ENCODE measurements around the gene KRTAP4-16.
"Not testable (repeated sequence)": the region's sequence is repeated elsewhere in the genome, so short reads cannot be mapped to it uniquely, and the experiment has no call there.

Gene KRTAP4-16

DNA sequence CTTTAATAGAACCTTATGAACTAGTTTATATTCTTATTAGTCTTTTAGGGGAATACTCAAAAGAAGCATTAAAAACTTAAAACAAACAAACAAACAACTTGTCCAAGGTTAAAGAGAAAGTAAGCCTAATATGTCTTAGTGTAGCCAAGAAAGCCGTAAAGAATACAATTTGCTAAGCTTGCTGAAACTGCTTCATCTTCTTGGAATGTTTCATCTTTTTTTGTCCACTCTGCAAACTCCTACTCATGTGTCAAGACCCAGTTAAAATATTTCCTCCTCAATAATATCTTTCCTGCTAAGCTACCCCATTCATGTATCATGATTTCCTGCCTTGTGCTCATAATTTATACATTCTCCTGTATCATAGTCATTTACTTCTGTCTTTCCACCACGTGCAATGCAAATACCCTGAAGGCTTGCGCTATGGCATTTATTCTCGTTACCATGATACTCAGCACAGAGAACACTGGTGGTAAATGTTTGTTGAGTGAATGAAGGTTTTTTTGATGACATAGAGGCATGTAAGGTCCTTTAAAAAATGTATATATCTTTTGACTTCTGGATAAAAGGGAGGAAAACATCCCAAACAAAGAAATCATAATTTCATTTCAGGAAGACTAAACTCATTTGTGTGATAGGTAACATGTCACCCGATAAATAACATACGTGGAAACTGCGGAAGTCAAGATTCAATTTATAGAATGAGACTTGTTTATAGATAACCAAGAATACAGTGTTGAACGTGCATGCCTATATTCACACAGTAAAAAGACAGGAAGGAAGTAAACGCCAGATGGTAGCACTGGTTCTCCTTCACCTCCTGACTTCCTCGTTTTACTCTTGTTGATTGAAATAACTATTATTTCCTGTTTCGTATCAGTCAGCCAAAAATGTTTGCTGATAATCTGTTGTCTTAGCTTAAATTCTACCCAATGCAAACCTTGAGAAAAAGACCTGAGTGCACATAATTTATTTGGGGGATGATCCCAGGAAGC lies 18.0 kb upstream of the KRTAP4-16 start:
- not testable (repeated sequence) for DNase-seq (ENCODE audit: low read depth in 3 of 3)

GRCh38 chr17:41118721-41119120 lies 16.7 kb upstream of the KRTAP4-16 start:
- DNase-seq (ENCODE audit: low read depth in 3 of 3), result no peak

DNA sequence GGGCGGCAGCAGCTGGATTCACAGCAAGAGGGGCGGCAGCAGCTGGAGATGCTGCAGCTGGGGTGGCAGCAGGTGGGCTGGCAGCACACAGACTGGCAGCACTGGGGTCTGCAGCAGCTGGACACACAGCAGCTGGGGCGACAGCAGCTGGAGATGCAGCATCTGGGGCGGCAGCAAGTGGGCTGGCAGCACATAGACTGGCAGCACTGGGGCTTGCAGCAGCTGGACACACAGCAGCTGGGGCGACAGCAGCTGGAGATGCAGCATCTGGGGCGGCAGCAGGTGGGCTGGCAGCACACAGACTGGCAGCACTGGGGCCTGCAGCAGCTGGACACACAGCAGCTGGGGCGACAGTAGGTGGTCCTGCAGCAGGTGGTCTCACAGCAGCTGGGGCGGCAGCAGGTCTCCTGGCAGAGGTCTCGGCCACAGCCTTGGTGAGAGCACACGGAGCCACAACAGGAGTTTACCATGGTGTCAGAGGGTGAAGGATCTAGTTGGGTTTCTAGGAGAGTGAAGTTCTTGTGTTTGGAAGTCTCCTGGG lies 15.9 kb upstream of the KRTAP4-16 start, which contains the start of gene KRTAP4-11:
TSS of gene KRTAP4-11 (minus strand) at position 528 of the 541 bp plus-strand sequence. CDS start at position 470, 58 bp downstream.
- DNase-seq (ENCODE audit: low read depth in 3 of 3), result not testable (repeated sequence)

DNA sequence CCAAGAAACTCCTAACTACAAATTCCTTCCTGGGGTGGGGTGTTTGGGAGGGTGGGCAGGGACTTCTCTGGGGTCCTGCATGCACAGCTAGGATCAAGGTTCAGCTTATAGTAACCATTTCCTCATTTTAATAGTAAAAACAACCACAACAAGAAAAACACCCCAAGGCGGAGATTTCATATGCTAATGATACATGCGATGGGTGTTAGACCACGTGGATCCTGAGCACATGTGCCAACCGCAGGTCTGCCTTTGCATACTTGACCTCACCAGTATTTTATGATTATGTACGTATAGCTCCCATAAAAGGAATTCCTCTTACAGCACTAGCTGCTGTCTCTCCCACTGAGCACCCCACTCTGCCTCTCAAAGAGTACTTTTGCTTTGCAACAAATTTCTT lies 14.3 kb upstream of the KRTAP4-16 start:
- DNase-seq (ENCODE audit: low read depth in 3 of 3), result no peak

GRCh38 chr17:41111151-41111885 lies 9.3 kb upstream of the KRTAP4-16 start:
- DNase-seq (ENCODE audit: low read depth in 3 of 3), result no peak

DNA sequence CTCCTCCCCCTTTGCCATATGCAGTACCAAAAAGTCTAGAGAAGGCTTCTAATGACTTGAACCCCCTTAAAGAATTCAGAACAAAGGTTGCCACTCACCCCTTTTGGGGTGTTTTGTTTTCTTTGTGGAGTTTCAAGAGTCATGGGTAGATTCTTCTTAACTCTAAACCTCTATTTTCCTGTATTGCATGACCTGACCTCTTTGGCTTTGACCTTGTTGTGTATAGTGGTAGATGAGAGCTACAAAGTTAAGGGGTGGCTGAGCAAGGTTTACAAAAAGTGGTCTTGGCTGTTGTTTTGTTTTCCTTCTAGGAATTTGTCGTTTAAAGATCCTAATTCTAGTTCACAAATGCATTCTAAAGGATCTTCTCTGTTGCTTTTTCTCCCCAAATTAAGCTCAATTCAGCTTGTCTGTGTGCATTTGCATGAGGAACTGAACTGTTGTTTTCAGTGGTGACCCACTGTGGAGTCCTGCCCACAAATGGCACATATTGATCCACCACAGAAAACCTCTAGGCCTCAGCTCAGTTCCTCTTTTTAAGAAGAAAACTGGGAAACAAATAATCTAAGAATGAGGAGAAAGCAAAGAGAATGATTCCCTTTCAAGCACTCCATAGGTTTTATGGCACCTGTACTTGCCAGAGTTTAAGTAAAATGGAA lies 6.8 kb upstream of the KRTAP4-16 start:
- not testable (repeated sequence) for DNase-seq (ENCODE audit: low read depth in 3 of 3)

GRCh38 chr17:41107941-41108450 lies 6.0 kb upstream of the KRTAP4-16 start:
- no peak for DNase-seq (ENCODE audit: low read depth in 3 of 3)

GRCh38 chr17:41105347-41105746 lies 3.3 kb upstream of the KRTAP4-16 start, which contains the start of gene KRTAP4-9:
KRTAP4-9 (plus strand) TSS chr17:41105389; CDS start chr17:41105389, 0 bp downstream.
- not testable (repeated sequence) for DNase-seq (ENCODE audit: low read depth in 3 of 3)

DNA sequence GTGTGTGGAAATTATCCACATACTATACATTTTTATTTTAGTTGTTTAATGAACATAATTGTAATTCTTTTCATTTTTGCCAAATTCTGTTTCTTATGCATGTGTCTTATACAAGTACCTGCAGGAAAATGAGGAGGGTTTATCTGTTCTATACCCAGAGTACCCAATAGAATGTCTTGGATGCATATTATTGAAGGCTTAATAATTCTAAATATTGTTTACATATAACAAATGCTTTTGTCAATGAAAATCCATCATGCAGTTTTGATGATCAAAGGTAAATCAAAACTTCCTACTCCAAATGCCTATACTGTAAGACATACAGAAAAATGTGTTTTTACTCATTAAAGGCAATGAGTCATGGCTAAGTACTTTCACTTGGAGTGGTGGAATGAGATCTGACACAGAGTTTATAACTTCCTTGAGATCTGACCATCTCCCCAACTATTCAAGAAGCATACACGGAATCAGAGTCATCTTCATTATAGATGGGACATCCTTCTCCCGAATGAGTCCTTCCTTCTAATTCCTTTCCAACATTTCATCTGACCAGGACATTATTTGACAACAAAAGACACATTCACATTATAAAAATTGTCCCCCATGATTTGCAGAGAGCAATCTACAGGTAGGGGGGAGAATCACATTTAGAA lies 2.5 kb upstream of the KRTAP4-16 start:
- not testable (repeated sequence) for DNase-seq (ENCODE audit: low read depth in 3 of 3)

DNA sequence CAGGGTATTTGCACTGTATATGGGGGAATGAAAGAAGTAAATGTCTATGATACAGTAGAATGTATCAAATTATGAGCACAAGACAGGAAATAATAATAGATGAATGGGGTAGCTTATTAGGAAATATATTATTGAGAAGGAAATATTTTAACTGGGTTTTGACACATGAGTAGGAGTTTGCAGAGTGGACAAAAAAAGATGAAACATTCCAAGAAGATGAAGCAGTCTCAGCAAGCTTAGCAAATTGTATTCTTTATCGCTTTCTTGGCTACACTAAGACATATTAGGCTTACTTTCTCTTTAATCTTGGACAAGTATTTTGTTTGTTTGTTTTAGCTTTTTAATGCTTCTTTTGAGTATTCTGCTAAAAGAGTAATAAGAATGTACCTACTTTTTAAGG lies 1.9 kb upstream of the KRTAP4-16 start:
- DNase-seq (ENCODE audit: low read depth in 3 of 3), result no peak

- DNase-seq (ENCODE audit: low read depth in 3 of 3), result not testable (repeated sequence)
Measured at GRCh38 chr17:41099682-41100480, 2.1 kb downstream of the KRTAP4-16 start.

DNA sequence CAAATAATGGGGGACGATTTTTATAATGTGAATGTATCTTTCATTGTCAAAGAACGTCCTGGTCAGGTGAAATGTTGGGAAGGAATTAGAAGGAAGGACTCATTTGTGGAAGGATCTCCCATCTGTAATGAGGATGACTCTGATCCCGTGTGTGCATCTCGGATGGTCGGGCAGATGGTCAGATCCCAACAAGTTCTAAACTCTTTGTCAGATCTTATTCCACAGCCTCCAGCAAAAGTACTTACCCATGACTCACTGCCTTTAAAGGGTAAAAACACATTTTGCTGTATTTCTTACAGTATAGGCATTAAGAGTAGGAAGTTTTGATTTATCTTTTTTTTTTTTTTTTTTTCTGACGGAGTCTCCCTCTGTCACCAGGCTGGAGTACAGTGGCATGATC lies 3.5 kb downstream of the KRTAP4-16 start:
- DNase-seq (ENCODE audit: low read depth in 3 of 3), result no peak

DNA sequence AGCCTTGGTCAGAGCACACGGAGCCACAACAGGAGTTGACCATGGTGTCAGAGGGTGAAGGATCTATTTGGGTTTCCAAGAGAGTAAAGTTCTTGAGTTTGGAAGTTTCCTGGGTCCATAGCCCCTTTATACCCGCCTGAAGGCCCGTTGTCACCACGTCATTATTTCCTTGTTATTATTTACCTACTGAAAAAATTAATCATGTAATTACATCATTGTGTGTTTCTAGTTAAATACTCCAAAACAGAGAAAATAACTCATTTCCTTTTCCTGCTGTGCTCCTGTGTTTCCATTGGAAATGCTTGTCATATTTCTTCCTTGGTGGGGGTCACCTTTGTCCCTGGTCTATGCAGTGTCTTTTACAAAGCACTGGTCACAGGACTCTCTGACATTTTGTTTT lies 4.0 kb downstream of the KRTAP4-16 start, which contains the start of gene KRTAP4-8:
TSS of gene KRTAP4-8 (minus strand) at position 101 of the 400 bp plus-strand sequence. CDS start at position 43, 58 bp downstream.
- no peak for DNase-seq (ENCODE audit: low read depth in 3 of 3)

DNA sequence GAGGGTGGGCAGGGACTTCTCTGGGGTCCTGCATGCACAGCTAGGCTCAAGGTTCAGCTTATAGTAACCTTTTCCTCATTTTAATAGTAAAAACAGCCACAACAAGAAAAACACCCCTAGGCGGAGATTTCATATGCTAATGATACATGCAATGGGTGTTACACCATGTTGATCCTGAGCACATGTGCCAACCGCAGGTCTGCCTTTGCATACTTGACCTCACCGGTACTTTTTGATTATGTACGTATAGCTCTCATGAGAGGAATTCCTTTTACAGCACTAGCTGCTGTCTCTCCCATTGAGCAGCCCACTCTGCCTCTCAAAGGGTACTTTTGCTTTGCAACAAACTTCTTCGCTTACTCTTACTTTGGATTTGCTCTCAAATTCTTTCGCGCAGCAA lies 6.0 kb downstream of the KRTAP4-16 start:
- DNase-seq (ENCODE audit: low read depth in 3 of 3), result no peak

DNA sequence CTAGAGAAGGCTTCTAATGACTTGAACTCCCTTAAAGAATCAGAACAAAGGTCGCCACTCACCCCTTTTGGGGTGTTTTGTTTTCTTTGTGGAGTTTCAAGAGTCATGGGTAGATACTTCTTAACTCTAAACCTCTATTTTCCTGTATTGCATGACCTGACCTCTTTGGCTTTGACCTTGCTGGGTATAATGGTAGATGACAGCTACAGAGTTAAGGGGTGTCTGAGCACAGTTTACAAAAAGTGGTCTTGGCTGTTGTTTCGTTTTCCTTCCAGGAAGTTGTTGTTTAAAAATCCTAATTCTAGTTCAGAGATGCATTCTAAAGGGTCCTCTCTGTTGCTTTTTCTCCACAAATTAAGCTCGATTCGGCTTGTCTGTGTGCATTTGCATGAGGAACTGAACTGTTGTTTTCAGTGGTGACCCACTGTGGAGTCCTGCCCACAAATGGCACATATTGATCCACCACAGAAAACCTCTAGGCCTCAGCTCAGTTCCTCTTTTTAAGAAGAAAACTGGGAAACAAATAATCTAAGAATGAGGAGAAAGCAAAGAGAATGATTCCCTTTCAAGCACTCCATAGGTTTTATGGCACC lies 13.2 kb downstream of the KRTAP4-16 start:
- DNase-seq (ENCODE audit: low read depth in 3 of 3), result not testable (repeated sequence)

DNA sequence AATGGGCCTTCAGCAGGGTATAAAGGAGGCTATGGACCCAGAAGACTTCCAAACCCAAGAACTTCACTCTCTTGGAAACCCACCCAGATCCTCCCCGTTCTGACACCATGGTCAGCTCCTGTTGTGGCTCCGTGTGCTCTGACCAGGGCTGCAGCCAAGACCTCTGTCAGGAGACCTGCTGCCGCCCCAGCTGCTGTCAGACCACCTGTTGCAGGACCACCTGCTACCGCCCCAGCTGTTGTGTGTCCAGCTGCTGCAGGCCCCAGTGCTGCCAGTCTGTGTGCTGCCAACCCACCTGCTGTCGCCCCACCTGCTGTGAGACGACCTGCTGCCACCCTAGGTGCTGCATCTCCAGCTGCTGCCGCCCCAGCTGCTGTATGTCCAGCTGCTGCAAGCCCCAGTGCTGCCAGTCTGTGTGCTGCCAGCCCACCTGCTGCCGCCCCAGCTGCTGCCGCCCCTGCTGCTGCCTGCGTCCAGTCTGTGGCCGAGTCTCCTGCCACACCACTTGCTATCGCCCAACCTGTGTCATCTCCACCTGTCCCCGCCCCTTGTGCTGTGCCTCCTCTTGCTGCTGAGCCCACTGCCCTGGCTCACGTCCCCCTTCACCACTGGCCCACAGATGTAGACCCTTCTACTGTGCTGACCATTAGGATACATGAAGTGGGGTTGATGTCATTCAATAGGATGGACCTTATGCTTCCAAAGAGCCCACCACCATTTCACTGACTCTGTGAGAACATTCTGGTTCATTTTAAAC lies 17.7 kb downstream of the KRTAP4-16 start, which contains the start of gene KRTAP4-7:
TSS of gene KRTAP4-7 (plus strand) at position 51 of the 757 bp plus-strand sequence. CDS start at position 108, 57 bp downstream.
- not testable (repeated sequence) for DNase-seq (ENCODE audit: low read depth in 3 of 3)

GRCh38 chr17:41083427-41083826 lies 18.6 kb downstream of the KRTAP4-16 start:
- not testable (repeated sequence) for DNase-seq (ENCODE audit: low read depth in 3 of 3)

DNA sequence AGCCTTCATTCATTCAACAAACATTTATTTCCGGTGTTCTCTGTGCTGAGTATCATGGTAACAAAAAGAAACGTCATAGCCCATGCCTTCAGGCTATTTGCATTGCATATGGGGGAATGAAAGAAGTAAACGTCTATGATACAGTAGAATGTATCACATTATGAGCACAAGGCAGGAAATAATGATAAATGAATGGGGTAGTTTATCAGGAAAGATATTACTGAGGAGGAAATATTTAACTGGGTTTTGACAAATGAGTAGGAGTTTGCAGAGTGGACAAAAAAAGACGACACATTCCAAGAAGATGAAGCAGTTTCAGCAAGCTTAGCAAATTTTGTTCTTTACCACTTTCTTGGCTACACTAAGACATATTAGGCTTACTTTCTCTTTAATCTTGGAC lies 19.4 kb downstream of the KRTAP4-16 start:
- DNase-seq (ENCODE audit: low read depth in 3 of 3), result no peak
